GM21423 (cell line): Measurements from ENCODE around the gene LRRC4C.
"Not testable (repeated sequence)": the region's sequence is repeated elsewhere in the genome, so short reads cannot be mapped to it uniquely, and the experiment has no call there.

ENCODE experiments used
- ATAC-seq: cut with Tn5 transposase; IDR thresholded peaks from one replicate; pipeline ENCODE4 v1.9.1; 2021; ENCODE audit warnings: mild to moderate bottlenecking, moderate library complexity; ENCODE audit not compliant: unreplicated experiment

Gene LRRC4C

DNA sequence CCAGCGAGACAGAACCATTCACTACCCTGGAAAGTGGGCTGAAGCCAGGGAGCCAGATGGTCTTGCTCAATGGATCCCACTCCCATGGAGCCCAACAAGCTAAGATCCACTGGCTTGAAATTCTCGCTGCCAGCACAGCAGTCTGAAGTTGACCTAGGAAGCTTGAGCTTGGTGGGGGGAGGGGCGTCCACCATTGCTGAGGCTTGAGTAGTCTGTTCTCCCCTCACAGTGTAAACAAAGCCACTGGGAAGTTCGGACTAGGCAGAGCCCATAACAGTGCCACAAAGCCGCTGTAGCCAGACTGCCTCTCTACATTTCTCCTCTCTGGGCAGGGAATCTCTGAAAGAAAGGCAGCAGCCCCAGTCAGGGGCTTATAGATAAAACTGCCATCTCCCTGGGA lies 1266.9 kb downstream of the LRRC4C start:
- ATAC-seq: not testable (repeated sequence)

DNA sequence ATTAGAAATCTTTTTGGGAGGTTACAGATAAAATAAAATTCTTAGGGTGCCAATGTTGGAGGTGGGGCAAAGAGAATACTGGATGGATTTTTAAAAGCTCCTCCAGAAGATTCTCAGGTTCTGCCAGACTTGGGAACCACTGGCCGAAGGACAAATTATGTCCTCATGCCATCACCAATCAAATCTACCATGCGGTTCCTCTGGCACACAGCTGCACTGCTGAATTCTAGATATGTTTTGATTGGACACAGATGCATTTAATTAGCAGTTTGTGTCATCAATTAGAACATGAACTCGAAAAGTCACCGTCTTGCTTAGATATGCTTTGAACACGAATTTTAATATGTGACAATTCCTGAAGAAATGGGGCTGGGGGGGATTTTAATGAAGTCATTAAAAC lies 1269.2 kb downstream of the LRRC4C start:
- no peak for ATAC-seq

DNA sequence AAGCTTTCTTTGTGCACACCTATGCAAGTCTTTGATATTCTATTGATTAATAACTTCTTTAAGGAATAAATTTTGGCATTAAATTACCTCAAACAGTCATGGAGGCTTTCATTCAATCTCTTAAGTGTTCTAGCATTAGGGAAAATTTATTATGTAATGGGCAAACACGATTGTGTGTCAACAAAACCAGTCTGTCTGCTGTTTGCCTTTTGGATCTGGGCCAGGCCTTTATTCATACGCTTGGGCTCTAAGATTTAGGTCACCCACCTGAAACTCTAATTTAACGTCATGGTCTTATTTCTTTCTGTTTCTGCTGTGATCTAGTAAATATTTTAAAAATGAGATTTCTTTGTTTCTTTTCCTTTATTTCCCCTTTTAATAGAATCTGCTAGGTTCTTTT lies 1270.6 kb downstream of the LRRC4C start:
- no peak for ATAC-seq

DNA sequence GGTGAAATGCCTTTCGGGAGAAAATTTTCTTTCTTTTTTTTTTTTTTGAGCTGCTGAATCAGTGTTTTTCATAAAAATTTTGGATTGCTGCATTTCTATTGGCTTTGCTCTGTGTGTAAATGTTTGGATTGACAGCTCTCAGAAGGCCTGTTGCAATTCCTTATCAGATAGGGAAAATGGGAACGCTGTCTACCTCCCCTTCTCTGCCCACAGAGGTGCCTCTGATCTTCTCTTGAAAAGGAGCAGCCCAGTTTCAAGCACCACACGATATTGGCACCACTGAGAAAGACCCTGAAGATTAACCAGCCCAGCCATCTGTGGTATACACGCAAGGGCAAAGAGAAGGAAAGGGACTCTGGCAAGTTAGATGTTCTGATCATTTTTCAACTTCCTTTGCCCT lies 1272.2 kb downstream of the LRRC4C start:
- ATAC-seq: no peak

DNA sequence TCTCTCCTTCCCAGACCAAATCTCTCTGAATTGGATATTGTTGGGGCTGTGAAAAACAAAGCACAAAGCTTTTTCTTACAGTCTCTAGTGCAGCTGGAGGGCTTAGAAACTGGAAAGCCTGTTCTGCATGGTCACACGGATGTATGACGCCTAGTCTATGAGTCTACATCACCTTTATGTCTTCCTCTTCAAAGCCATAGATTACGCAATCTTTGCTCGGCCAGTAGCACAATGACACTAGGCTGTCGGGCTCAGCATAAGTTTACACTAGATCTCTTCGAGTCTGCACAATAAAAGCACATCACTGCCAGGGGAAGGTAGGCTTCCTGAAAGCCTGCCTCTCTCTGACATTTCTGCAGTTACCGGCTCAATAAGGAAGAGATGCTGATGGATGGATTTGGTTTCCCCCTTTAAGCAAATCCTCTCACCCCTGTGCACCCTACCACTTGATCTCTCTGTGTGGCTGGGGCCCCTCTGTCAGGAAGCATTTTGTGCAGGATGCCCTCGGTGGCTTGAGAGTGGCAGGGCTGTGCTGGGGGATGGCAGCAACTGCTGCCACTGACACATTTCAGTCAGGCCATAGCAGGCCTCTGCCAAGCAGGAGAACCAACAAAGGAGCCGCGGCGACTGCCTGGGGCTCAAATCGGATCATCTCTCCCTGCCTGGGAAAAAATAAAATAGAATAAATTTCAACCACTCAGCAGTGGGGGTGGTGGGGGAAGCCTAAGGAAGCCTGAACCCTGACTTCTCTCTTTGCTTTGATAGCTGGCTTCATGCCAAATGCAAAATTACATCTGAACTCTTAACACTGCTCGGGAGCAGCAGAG lies 1272.8 kb downstream of the LRRC4C start:
- no peak for ATAC-seq

DNA sequence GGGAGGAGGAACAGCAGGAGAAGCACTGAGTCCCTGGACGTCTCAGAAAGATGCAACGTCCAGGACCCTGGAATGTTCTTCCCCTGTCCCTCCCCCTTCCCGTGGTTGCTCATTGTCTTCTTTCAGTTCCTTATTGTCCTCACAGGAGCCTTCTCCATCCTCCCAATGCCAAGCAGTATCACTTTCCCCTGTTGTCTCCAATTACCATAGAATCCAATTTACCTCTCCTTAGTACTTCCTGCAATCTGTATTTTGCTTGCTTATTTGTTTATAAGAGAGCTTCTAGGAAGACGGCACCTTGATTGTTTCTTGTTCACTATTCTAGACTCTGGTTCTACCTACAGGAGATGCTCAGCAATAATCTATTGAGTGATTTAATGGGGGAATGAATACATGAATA lies 1273.7 kb downstream of the LRRC4C start:
- no peak for ATAC-seq

DNA sequence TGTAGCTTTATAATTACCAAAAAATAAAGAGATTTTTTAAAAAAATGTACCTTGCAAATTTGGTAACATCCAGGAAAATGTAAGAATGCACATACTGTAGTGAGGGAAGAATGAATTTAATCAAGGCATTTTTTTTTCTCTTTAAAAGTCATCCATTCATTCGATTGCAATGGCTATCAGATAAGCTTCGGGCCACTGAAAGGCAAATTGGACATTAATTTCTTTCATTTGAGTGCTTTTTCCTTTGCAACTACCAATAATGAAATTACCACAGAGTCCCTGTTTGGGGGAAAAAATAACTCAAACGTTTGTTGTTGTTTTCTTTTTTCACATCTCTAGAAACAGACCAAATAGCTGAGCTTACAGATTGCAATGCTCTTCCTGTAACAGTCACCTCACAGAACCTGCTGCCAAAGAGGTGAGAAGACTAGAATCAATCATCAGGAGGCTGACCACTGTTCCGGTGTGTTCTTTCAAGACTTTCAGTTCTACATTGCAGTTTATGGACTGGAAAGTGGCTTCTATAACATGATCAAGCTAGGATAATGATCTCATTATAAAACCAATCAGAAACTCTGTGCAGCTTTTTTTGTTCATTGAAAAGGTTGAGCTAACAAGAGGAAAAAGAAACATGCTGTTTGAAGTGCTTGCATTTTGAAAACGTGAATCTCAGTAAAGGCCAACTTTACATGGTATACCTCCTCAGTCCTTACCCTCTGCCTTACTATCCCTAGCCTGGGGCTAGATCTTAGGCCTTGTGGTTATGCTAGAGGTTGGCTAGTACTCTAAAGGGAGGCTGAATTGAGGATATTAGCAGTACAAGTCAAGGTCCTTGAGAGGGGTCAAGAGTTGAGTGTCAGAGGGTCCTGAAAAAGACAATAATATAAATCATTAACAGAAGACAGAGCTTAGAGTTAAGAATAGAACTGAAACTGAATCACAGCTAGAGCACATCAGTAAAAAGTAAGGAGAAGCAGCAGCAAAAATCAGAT lies 1276.1 kb downstream of the LRRC4C start:
- peak; percentile 87 for ATAC-seq

DNA sequence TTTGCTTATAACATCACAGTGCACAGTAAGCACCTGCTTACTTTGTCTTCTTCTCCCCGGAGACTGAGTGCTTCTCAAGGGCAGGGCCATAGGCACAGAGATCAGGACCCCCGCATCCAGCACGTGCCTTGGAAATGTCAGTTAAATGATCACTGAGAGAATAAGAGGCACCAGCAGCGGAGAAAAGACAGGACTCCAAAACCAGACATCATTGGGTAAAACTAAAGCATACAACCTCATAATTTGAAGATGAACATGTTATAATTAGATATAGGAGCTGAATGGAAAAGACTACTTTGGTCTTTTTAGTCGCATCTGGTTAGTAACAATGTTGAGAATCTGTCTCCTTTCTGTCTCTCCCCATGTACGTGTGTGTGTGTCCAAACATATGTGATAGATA lies 1279.9 kb downstream of the LRRC4C start:
- ATAC-seq: no peak

DNA sequence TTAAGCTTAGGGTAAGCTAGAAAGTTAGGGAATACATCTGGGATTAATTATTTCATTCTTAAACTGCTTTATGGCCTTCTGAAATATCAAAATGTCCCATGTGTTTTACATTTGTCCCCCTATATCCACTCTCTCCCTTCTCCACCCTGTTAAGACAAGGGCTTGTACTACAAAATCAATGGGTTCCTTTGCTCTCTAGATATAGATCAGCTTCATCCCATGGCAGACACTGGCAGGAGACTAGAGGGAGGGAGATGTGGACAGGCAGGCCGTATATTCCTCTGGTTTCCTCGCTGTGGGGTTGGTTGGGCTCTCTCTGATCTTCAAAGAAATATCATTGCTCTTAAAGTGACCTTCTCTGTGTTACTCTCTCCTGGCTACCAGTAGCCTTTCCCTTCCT lies 1281.0 kb downstream of the LRRC4C start:
- no peak for ATAC-seq

DNA sequence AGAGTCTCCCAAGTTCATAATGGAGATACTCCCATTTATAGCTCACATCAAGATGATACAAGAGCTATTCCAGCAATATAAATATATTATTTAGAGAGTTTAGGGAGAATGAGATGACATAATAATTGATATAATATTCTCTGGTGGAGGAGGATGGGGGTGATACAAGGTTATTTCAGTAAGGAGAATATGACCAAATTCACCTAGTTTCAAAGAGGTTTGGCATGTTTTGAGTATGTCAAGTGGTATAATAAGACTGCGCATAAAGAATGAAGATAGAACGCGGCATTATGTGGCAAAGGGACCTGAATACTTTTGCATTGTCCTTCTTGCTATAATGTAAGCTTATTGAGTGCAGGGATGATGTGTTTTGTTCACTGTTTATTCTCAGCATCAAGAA lies 1283.5 kb downstream of the LRRC4C start:
- ATAC-seq: no peak

DNA sequence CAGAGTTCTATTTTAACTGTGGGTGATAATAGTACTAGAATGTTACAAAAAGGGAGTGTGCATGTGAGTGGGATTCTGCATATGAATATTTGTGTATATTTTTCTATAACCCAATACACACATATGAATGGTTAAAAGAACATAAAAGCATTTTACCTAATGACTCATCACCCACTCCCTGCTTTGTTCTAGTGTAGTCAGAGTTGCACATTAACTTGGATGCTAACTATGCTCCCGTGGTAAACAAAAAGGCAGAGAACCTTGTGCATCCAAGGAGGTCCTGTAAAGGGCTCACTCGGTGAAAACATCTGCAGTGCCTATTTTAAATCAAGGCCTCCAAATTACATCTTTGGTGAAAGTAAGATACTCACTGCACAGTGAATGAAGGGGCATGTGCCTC lies 1289.4 kb downstream of the LRRC4C start:
- ATAC-seq: no peak

DNA sequence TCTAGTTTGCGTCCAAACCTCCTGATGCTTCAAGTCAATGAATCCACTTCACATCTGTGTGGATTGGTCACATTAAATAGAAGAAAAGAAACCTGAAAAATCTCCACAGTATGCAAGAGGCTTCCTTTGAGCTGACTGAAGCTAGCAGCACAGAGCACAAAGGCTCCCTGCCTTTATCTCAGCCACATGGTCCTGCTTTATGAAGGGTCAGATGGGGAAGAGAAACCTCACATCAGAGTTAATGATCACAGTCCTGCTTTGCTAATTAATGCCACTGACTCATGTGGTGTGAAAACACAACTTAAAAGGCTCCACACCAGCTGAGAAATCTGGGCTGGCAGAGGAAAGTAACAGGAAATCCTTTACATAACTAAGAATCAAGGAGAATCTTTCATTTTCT lies 1291.0 kb downstream of the LRRC4C start:
- peak; percentile 82 for ATAC-seq

DNA sequence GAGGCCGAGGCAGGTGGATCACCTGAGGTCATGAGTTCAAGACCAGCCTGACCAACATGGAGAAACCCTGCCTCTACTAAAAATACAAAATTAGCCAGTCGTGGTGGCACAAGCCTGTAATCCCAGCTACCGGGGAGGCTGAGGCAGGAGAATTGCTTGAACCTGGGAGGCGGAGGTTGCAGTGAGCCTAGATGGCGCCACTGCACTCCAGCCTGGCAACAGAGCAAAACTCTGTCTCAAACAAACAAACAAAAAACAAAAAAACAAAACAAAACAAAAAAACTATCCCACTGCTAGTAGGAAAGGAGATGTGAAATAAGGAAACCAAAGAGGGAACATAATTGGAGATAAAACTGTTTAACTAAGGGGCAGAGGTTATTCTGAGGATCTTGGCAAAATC lies 1291.6 kb downstream of the LRRC4C start:
- ATAC-seq: not testable (repeated sequence)

DNA sequence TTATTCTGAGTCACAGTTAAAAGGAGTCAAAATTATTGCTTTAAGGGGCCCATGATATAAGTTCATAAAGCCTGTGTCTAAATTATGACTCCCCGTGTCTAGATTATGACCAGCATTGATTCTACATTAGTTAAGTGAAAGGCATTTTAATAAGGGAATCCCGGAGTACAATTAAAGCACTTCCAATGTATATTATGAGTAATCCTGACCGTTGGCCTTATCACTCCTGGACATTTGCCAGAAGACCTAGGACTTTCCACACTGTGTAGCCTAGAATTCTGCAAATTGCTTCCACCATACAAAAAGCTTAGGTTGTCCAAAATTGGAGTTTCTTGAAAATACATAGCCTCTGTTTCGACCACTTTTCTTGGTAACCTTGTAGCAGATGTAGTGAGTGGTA lies 1292.6 kb downstream of the LRRC4C start:
- no peak for ATAC-seq

DNA sequence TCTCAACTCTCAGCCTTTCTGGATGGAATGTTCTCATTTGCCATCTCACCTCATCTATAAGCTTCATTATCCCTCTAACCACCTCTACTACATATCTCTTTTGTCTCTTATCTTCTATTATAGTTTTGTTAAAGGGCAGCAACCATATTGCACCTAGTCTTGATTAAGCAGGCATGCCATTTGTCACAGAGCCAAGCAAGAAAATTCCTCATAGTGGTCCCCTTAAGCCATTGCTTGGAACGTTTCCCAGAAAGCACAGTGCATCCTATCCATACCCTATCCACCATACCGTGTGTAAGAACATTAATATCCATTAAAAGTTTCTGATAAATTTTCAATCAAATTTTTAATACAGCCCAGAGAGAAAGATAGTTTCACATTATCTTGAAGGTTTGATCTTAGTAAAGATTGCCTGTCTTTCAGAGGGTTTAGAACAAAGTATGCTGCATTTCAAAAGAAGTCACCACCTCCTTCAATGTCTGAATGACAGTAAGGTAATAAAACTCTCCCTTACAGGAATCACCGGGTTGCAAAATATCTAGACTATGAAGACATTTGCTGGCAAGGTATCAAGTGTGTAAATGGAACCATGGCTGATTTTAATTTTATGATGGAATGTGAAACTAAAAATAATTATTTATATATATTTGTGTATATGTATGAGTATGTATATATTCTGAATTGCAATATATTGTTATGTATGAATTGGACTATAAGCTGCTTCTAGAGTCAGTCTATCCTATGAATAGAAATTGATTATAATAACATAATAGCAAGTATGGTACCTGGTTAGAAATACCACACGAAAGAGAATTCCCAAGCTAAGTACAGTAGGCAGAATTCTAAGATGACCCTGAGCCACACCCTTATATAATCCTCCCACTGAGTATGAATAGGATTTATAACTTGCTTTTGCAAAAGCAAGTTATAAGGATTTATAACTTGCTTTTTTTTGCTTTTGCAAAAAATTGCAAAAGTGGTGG lies 1296.3 kb downstream of the LRRC4C start:
- ATAC-seq: no peak

DNA sequence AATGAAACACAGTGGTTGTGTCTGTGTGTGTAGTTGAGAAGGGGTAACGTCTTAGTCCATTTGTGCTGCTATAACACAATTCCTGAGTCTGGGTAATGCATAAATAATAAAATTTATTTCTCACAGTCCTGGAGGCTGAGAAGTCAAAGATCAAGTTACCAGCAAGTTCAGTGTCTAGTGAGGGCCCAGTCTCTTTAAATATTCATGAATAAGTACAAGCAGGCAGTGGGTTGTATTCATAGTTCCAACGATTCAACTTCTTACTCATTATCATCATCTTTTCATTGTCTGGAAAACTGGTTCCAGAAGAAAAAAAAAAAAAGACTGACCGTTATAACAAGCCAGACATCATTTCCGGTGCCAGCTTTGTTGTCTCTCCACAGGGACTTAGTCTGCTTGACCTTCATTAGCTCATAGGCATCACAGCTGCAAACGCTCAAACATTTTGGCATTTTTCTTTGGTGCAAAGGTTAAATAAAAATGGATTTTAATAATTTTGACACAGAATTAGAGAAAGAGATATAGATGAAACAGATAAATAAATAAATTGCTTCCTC lies 1297.5 kb downstream of the LRRC4C start:
- no peak for ATAC-seq

DNA sequence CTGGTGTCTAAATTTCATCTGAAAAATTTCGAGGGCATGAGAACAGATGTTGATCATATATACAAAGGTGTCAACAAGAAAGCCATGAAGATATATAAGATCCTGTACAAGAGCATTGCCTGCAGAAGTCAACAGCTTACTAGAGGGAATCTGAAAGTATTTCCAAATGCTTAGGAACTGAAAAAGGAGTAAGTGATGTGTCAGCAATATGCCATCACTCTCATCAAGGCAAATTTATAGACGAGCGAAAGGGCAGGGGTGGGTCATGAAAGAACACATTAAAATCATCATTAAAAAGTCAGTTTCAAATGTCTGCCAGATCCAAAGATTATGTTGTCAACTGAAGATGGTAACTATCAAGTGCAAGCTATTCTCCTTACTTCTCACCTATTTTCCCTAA lies 1299.0 kb downstream of the LRRC4C start:
- ATAC-seq: no peak

DNA sequence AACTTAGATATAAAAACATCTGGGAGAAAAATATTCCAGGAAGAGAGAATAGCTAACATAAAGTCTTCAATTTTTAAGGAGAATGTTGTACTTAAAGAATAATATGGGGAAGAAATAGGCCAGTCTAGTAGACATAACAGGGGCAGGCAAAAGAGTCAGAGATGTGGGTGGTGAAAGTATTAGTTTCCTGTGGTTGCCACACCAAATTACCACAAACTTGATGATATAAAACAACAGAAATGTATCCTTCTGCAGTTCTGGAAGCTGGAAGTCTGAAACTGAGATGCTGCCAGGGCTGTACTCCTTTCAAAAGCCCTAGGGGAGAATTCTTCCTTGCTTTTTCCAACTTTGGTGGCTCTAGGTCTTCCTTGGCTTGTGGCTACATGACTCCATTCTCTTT lies 1309.7 kb downstream of the LRRC4C start:
- ATAC-seq: no peak

DNA sequence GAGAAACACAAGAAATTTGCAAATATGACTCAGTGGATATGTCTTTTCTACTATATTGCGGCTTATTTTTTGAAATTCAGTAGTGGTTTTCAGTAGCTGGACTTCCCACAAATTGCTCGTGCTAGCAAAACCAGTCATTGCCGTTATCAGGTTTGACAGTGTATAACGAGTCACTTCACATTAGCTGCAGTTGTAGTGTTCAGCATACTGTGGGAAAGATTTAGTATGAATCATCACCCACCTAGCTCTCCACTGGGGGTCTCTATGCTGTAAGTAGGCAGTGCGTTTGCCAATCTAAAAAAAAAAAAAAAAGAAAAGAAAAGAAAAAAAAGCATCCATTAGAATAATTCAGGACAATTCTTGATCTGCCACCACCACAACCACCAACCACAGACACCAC lies 1318.9 kb downstream of the LRRC4C start:
- ATAC-seq: no peak

DNA sequence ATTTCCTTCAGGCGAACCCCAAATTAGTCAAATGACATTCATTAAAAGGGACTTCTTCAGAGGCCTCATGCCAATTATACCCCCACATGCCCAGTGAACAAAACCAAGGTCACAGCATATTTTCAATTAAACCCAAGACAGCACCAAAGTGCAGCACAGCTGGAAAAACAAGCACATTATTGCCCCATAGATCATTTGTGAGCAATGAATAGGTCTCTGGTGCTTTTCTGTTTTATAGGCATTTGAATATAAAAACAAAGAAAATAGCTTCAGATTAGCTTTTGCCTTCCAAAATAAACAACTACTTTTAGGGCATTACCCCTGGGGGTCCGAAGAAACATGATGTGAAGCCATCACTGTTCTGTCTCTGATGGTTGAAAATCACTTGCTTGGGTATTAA lies 1319.9 kb downstream of the LRRC4C start:
- no peak for ATAC-seq
